HepG2 (cell line): ENCODE results near the gene TPI1. TPM values are rescaled to one million over a fixed set of nuclear protein-coding genes. Genes with fewer than 3 reads are reported as not detected.

Source experiments
- ATAC-seq: fragments of 200-7000 bp; cut with Tn5 transposase; 3 replicates; pipeline ENCODE4 v1.9.1; 2020; ENCODE audit warnings: mild to moderate bottlenecking, moderate library complexity
- BruUV-seq: library from RNA; stranded (reverse); fragments of 400-500 nt; replicated peaks from 2 replicates; lab custom pipeline; 2021; lab: Mats Ljungman, UMichigan
- CTCF ChIA-PET: fragments of 300-600 bp; formaldehyde crosslinking; extraction: SDS; loops from one replicate; lab custom pipeline; 2021; ENCODE audit warnings: low total read pairs, inconsistent platforms, low intra/inter-chr PET ratio; lab: Yijun Ruan, JAX
- POLR2A ChIA-PET: fragments of 350-600 bp; sonication (Branson Sonifier 250); formaldehyde crosslinking; loops from one replicate; lab custom pipeline; 2020; ENCODE audit warnings: antibody characterized with exemption, inconsistent platforms; lab: Yijun Ruan, JAX
- DNase-seq: peaks from one replicate; pipeline ENCODE4 v3.0.0-alpha.2; 2015; ENCODE audit warnings: low spot score
- FAIRE-seq: peaks from 3 replicates; lab custom pipeline; 2011; peaks lifted over from hg19 to GRCh38; lab: Jason Lieb, UNC
- H2AFZ ChIP-seq: one replicate; pipeline ENCODE4 v1.6.1; 2011; ENCODE audit warnings: low read length, inconsistent platforms
- H3K27ac ChIP-seq: fragments of 300-600 bp; 3 replicates; pipeline ENCODE4 v1.8.0; 2011; ENCODE audit warnings: mixed run types, mild to moderate bottlenecking, mixed read lengths, low read length, inconsistent platforms; ENCODE audit not compliant: insufficient read depth; ENCODE audit errors: extremely low read length
- H3K27me3 ChIP-seq, 2 experiments: fragments of 200-600 bp in 1 of 2; 2 replicates in 1 of 2; 3 replicates in 1 of 2; pipeline versions ENCODE4 v1.6.0 to v1.8.0; 2011; ENCODE audit warnings: low read length in 2 of 2, mild to moderate bottlenecking in 2 of 2, moderate library complexity in 2 of 2, inconsistent platforms in 1 of 2; ENCODE audit not compliant: insufficient read depth in 2 of 2, control insufficient read depth in 1 of 2
- H3K36me3 ChIP-seq, 2 experiments: fragments of 200-600 bp in 1 of 2; replicated peaks in 1 of 2; 2 replicates in 1 of 2; 3 replicates in 1 of 2; pipeline versions ENCODE4 v1.5.1 to v1.8.0; 2011; ENCODE audit warnings: low read length in 2 of 2, inconsistent platforms in 1 of 2; ENCODE audit not compliant: insufficient read depth in 2 of 2, control insufficient read depth in 1 of 2
- H3K4me1 ChIP-seq: 2 replicates; pipeline ENCODE4 v1.5.1; 2012; ENCODE audit warnings: low read length, inconsistent platforms; ENCODE audit not compliant: insufficient read depth
- H3K4me2 ChIP-seq: 2 replicates; pipeline ENCODE4 v1.6.0; 2011; ENCODE audit warnings: low read depth, low read length, inconsistent platforms
- H3K4me3 ChIP-seq, 3 experiments: fragments of 200-600 bp in 1 of 3; sonication (generic), shearing (Covaris generic) in 1 of 3; replicated peaks in 1 of 3; 2 replicates each; pipeline ENCODE4 v1.5.1; 2011 to 2016; ENCODE audit warnings: low read length in 3 of 3, inconsistent platforms in 2 of 3, low read depth in 2 of 3, mild to moderate bottlenecking in 2 of 3, control low read depth in 1 of 3, mixed read lengths in 1 of 3; ENCODE audit not compliant: insufficient read depth in 1 of 3
- H3K79me2 ChIP-seq: one replicate; pipeline ENCODE4 v1.6.1; 2011; ENCODE audit warnings: low read length, inconsistent platforms; ENCODE audit not compliant: insufficient read depth
- H3K9ac ChIP-seq: 2 replicates; pipeline ENCODE4 v1.6.0; 2011; ENCODE audit warnings: mild to moderate bottlenecking, low read depth, low read length, inconsistent platforms; ENCODE audit not compliant: insufficient read depth
- H3K9me3 ChIP-seq: 2 replicates; pipeline ENCODE4 v1.5.1; 2012; ENCODE audit warnings: mild to moderate bottlenecking, low read length
- H4K20me1 ChIP-seq: 2 replicates; pipeline ENCODE4 v1.6.0; 2011; ENCODE audit warnings: inconsistent platforms, mild to moderate bottlenecking, low read length, moderate library complexity; ENCODE audit not compliant: insufficient read depth
- ZNF775 ChIP-seq: sonication (generic); formaldehyde crosslinking; IDR thresholded peaks from 2 replicates; pipeline ENCODE4 v1.4.0; 2020; ENCODE audit warnings: missing genetic modification reagents, mild to moderate bottlenecking, moderate library complexity, borderline replicate concordance
- WGBS: methylation state at CpG from one replicate; pipeline ENCODE4 v1.1.6; 2017; ENCODE audit warnings: low lambda C conversion rate; 5-methylcytosine and 5-hydroxymethylcytosine counted together
- in situ Hi-C: cut with HindIII; loops from 2 replicates; pipeline ENCODE4 v1.10.0; 2017; ENCODE audit warnings: low pct_unique_long_range_greater_than_20kb; ENCODE audit not compliant: extremely low pct_ligation_motif_present
- intact Hi-C: fragments of 100-400 bp; cut with micrococcal nuclease; formaldehyde crosslinking; loops from one replicate; pipeline ENCODE4 v1.10.0; 2022; ENCODE audit not compliant: unreplicated experiment
- polyA plus RNA-seq, 8 experiments: library from polyadenylated mRNA; depleted of rRNA in 3 of 8; stranded (reverse) in 7 of 8; unstranded in 1 of 8; fragments of >200 nt; fragmentation: Illumina TruSeq in 4 of 8; extraction: Trizol in 4 of 8; gene quantifications; 2 replicates each; pipeline versions ENCODE4 v1.2.1 to v1.2.3, GENCODE V29; 2011 to 2016; ENCODE audit warnings: low read depth in 4 of 8, missing spikeins in 1 of 8, mixed read lengths in 1 of 8; ENCODE audit not compliant: insufficient read depth in 1 of 8
- total RNA-seq, 5 experiments: library from RNA; depleted of rRNA; stranded (reverse); fragments of >200 nt; fragmentation: Illumina TruSeq; extraction: Trizol; gene quantifications; 2 replicates each; pipeline ENCODE4 v1.2.3, GENCODE V29; 2016; ENCODE audit warnings: low read depth in 1 of 5
- TF ChIP-seq, protein P1 (sequence below): sonication (generic); formaldehyde crosslinking; IDR thresholded peaks from 2 replicates; pipeline ENCODE4; 2020; ENCODE audit warnings: missing genetic modification reagents, mild to moderate bottlenecking, borderline replicate concordance
- TF ChIP-seq, protein P2 (sequence below): sonication (generic); formaldehyde crosslinking; IDR thresholded peaks from 2 replicates; pipeline ENCODE4 v1.4.0; 2020; ENCODE audit warnings: low read depth, mild to moderate bottlenecking, missing genetic modification reagents
- TF ChIP-seq, protein P3 (sequence below): sonication (generic); formaldehyde crosslinking; IDR thresholded peaks from 2 replicates; pipeline ENCODE4 v1.8.0; 2022; ENCODE audit warnings: mild to moderate bottlenecking, missing genetic modification reagents
- TF ChIP-seq, protein P4 (sequence below), 2 experiments: fragments of 450-650 bp in 1 of 2; sonication (generic) in 1 of 2; formaldehyde crosslinking in 1 of 2; IDR thresholded peaks; 2 replicates each; pipeline versions ENCODE4 v1.6.1 to v1.8.0; 2016 to 2022; ENCODE audit warnings: antibody characterized with exemption in 1 of 2, mild to moderate bottlenecking in 1 of 2, missing genetic modification reagents in 1 of 2

The TPI1 gene
- total and polyA plus RNA-seq, 2 of the 13 experiments (the other 11 are each of a cell fraction or from before 2014, with no cell fraction given) = 945 to 2,535 TPM

DNA sequence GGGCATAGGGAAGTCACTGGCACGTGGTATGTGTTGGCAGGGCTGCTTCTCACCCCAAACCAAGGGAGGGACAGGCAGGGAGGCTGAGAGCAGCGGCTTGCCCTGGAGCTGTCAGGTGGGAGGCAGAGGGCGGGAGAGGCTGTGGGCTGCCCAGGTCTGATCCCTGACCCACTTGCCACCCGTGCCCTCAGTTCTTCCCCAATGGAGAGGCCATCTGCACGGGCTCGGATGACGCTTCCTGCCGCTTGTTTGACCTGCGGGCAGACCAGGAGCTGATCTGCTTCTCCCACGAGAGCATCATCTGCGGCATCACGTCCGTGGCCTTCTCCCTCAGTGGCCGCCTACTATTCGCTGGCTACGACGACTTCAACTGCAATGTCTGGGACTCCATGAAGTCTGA, 21.9 kb upstream of the TPI1 start (continued):
- TF ChIP-seq, protein P1, sequence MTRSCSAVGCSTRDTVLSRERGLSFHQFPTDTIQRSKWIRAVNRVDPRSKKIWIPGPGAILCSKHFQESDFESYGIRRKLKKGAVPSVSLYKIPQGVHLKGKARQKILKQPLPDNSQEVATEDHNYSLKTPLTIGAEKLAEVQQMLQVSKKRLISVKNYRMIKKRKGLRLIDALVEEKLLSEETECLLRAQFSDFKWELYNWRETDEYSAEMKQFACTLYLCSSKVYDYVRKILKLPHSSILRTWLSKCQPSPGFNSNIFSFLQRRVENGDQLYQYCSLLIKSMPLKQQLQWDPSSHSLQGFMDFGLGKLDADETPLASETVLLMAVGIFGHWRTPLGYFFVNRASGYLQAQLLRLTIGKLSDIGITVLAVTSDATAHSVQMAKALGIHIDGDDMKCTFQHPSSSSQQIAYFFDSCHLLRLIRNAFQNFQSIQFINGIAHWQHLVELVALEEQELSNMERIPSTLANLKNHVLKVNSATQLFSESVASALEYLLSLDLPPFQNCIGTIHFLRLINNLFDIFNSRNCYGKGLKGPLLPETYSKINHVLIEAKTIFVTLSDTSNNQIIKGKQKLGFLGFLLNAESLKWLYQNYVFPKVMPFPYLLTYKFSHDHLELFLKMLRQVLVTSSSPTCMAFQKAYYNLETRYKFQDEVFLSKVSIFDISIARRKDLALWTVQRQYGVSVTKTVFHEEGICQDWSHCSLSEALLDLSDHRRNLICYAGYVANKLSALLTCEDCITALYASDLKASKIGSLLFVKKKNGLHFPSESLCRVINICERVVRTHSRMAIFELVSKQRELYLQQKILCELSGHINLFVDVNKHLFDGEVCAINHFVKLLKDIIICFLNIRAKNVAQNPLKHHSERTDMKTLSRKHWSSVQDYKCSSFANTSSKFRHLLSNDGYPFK (CRISPR knock-in tag) = no peak
- no peak for TF ChIP-seq ZNF775
- TF ChIP-seq, protein P2, sequence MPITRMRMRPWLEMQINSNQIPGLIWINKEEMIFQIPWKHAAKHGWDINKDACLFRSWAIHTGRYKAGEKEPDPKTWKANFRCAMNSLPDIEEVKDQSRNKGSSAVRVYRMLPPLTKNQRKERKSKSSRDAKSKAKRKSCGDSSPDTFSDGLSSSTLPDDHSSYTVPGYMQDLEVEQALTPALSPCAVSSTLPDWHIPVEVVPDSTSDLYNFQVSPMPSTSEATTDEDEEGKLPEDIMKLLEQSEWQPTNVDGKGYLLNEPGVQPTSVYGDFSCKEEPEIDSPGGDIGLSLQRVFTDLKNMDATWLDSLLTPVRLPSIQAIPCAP = no peak

DNA sequence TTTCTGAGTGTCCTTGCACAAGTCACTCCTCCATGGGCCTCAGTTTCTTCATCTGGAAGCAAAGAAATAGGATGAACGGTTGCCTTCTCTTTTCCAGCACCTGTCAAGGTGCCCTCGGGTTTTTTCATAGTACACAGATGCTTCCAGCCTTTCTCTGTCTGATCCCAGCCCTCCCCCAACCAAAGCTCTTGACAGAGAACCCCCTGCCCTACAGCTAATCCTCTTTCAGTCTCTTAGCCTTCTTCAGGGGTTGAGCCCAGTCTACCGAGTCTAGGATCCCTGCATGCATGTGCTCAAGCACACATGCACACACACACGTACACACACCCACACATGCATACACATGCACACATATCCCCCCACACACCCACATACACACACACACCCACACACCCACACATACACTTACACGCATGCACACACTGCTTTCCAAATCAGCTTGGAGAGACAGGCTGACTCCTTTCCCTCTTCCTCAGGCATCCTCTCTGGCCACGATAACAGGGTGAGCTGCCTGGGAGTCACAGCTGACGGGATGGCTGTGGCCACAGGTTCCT, 20.9 kb upstream of the TPI1 start:
- FAIRE-seq = no peak
- TF ChIP-seq, protein P3, sequence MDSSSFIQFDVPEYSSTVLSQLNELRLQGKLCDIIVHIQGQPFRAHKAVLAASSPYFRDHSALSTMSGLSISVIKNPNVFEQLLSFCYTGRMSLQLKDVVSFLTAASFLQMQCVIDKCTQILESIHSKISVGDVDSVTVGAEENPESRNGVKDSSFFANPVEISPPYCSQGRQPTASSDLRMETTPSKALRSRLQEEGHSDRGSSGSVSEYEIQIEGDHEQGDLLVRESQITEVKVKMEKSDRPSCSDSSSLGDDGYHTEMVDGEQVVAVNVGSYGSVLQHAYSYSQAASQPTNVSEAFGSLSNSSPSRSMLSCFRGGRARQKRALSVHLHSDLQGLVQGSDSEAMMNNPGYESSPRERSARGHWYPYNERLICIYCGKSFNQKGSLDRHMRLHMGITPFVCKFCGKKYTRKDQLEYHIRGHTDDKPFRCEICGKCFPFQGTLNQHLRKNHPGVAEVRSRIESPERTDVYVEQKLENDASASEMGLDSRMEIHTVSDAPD = no peak
- TF ChIP-seq, protein P4, sequence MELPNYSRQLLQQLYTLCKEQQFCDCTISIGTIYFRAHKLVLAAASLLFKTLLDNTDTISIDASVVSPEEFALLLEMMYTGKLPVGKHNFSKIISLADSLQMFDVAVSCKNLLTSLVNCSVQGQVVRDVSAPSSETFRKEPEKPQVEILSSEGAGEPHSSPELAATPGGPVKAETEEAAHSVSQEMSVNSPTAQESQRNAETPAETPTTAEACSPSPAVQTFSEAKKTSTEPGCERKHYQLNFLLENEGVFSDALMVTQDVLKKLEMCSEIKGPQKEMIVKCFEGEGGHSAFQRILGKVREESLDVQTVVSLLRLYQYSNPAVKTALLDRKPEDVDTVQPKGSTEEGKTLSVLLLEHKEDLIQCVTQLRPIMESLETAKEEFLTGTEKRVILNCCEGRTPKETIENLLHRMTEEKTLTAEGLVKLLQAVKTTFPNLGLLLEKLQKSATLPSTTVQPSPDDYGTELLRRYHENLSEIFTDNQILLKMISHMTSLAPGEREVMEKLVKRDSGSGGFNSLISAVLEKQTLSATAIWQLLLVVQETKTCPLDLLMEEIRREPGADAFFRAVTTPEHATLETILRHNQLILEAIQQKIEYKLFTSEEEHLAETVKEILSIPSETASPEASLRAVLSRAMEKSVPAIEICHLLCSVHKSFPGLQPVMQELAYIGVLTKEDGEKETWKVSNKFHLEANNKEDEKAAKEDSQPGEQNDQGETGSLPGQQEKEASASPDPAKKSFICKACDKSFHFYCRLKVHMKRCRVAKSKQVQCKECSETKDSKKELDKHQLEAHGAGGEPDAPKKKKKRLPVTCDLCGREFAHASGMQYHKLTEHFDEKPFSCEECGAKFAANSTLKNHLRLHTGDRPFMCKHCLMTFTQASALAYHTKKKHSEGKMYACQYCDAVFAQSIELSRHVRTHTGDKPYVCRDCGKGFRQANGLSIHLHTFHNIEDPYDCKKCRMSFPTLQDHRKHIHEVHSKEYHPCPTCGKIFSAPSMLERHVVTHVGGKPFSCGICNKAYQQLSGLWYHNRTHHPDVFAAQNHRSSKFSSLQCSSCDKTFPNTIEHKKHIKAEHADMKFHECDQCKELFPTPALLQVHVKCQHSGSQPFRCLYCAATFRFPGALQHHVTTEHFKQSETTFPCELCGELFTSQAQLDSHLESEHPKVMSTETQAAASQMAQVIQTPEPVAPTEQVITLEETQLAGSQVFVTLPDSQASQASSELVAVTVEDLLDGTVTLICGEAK (IDR thresholded peaks at IDR 0.05) = no peak
- TF ChIP-seq, protein P4 (CRISPR knock-in tag; IDR thresholded peaks at IDR 0.05) = no peak

More for the DNA sequence above, 20.9 kb upstream of the TPI1 start:
- intact Hi-C loops (no loop called here), in situ Hi-C loops (no loop called here)
- Histone ChIP-seq H3K4me2 (no peak overlapping the region), H3K4me3 (no peak overlapping the region), H3K4me1 (peaks cover 16% of the 10 kb centered on the region), H3K36me3 (peaks cover 12 to 38% of the 10 kb centered on the region in 2 experiments), H3K9me3 (no peaks in the 10 kb centered on the region), H3K27ac (no peak overlapping the region), H4K20me1 (no peaks in the 10 kb centered on the region), H3K79me2 (peaks cover 15% of the 10 kb centered on the region), H3K9ac (no peak overlapping the region), H2AFZ (no peak overlapping the region), H3K27me3 (no peaks in the 10 kb centered on the region)
- ATAC-seq (no peak), DNase-seq (no peak)
- WGBS = 92% methylated on average over 7 of the region's 7 CpGs
- no TSS peak for BruUV-seq
- ChIA-PET CTCF (no interaction called here), POLR2A (no interaction called here)
